MM.1S (cell line): ENCODE measurements around the gene PDE1A.

ENCODE experiments used
- EZH2 ChIP-seq: fragments of 300-600 bp; sonication (generic); optimal IDR thresholded peaks from 2 replicates; pipeline ENCODE3; 2017; ENCODE audit warnings: low read depth, mild to moderate bottlenecking, antibody characterized with exemption, low read length, mixed read lengths
- TF ChIP-seq, protein P1 (sequence below): fragments of 300-600 bp; sonication (generic); IDR thresholded peaks from 2 replicates; pipeline ENCODE4 v1.5.1; 2016; ENCODE audit warnings: antibody characterized with exemption, low read length, mixed read lengths

DNA sequence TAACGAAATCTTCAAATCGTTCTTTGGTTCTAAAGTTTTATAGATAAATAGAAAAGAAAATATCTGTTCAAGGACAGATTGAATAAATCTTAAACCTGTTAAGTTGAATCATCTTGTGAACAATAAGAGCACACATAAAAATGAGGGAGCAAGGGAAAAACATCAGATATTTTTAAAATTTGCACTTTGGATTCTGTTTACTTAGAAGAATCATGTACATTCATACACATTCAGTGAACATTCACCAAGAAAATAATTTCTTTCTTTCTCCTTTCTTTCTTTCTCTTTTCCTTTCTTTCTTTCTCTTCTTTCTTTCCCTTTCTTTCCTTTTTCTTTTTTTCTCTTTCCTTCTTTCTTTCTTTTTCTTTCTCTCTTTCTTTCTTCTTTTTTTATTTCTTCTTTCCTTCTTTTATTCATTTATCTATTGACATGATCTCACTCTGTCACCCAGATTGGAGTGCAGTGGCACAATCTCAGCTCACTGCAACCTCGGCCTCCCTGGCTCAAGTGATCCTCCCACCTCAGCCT, 164.9 kb downstream of the PDE1A start:
- TF ChIP-seq EZH2 = no peak
- TF ChIP-seq, protein P1, sequence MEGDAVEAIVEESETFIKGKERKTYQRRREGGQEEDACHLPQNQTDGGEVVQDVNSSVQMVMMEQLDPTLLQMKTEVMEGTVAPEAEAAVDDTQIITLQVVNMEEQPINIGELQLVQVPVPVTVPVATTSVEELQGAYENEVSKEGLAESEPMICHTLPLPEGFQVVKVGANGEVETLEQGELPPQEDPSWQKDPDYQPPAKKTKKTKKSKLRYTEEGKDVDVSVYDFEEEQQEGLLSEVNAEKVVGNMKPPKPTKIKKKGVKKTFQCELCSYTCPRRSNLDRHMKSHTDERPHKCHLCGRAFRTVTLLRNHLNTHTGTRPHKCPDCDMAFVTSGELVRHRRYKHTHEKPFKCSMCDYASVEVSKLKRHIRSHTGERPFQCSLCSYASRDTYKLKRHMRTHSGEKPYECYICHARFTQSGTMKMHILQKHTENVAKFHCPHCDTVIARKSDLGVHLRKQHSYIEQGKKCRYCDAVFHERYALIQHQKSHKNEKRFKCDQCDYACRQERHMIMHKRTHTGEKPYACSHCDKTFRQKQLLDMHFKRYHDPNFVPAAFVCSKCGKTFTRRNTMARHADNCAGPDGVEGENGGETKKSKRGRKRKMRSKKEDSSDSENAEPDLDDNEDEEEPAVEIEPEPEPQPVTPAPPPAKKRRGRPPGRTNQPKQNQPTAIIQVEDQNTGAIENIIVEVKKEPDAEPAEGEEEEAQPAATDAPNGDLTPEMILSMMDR = no peak
